T-helper 1 cell treated with Interleukin-12 subunit alpha and Interleukin-12 subunit beta and Interleukin-4 antibody, amounts not matched to agents 30 μg/mL and 1 μg/mL, for 36 hours (primary cell): ENCODE results near the gene DOCK2.
A peak's percentile ranks its signal among the peaks of the same experiment; 100 is the strongest.
"Not testable (repeated sequence)": the region's sequence is repeated elsewhere in the genome, so short reads cannot be mapped to it uniquely, and the experiment has no call there.

Experiments
- H3K27ac Mint-ChIP-seq: one replicate; pipeline ENCODE4 v1.8.0; 2021; ENCODE audit warnings: mild to moderate bottlenecking, mixed read lengths
- H3K27me3 Mint-ChIP-seq: one replicate; pipeline ENCODE4 v1.8.0; 2021; ENCODE audit warnings: low read depth, mixed read lengths
- H3K36me3 Mint-ChIP-seq: one replicate; pipeline ENCODE4 v1.8.0; 2021; ENCODE audit warnings: low read depth, mixed read lengths
- H3K4me1 Mint-ChIP-seq: one replicate; pipeline ENCODE4 v1.8.0; 2021; ENCODE audit warnings: low read depth, mixed read lengths
- H3K4me3 Mint-ChIP-seq: one replicate; pipeline ENCODE4 v1.8.0; 2021; ENCODE audit warnings: mild to moderate bottlenecking, moderate library complexity, mixed read lengths
- H3K9me3 Mint-ChIP-seq: one replicate; pipeline ENCODE4 v1.8.0; 2021; ENCODE audit warnings: mixed read lengths

The DOCK2 gene

GRCh38 chr5:169706758-169707450 is 69.8 kb downstream of the DOCK2 start:
- Mint-ChIP-seq H3K4me3 (no peak overlapping the region), H3K36me3 (peaks cover 61% of the 10 kb centered on the region)

GRCh38 chr5:169707686-169708085 is 70.6 kb downstream of the DOCK2 start:
- H3K4me1 Mint-ChIP-seq, result peaks cover 13% of the 10 kb centered on the region
- no peak overlapping the region for H3K4me3 Mint-ChIP-seq
- H3K27me3 Mint-ChIP-seq, result no peaks in the 10 kb centered on the region
- no peaks in the 10 kb centered on the region for H3K9me3 Mint-ChIP-seq
- H3K36me3 Mint-ChIP-seq, result peaks cover 61% of the 10 kb centered on the region
- no peak overlapping the region for H3K27ac Mint-ChIP-seq

More at GRCh38 chr5:169706758-169707450, 69.8 kb downstream of the DOCK2 start:
- Mint-ChIP-seq H3K27me3 (no peaks in the 10 kb centered on the region), H3K4me1 (peaks cover 19% of the 10 kb centered on the region), H3K27ac (peak overlapping the region; percentile 53), H3K9me3 (no peaks in the 10 kb centered on the region)

GRCh38 chr5:169710675-169711074 is 73.6 kb downstream of the DOCK2 start:
- Mint-ChIP-seq H3K4me1 (peaks cover 3% of the 10 kb centered on the region), H3K27ac (no peak overlapping the region), H3K27me3 (no peaks in the 10 kb centered on the region)

GRCh38 chr5:169711551-169712225 is 74.6 kb downstream of the DOCK2 start:
- H3K4me3 Mint-ChIP-seq, result no peak overlapping the region
- H3K27me3 Mint-ChIP-seq, result no peaks in the 10 kb centered on the region
- H3K9me3 Mint-ChIP-seq, result no peaks in the 10 kb centered on the region
- H3K36me3 Mint-ChIP-seq, result peaks cover 72% of the 10 kb centered on the region
- H3K27ac Mint-ChIP-seq, result no peak overlapping the region
- H3K4me1 Mint-ChIP-seq, result peaks cover 10% of the 10 kb centered on the region

More at GRCh38 chr5:169710675-169711074, 73.6 kb downstream of the DOCK2 start:
- Mint-ChIP-seq H3K4me3 (no peak overlapping the region), H3K9me3 (no peaks in the 10 kb centered on the region), H3K36me3 (peaks cover 69% of the 10 kb centered on the region)

GRCh38 chr5:169712428-169712827 is 75.4 kb downstream of the DOCK2 start:
- no peaks in the 10 kb centered on the region for H3K9me3 Mint-ChIP-seq
- no peak overlapping the region for H3K27ac Mint-ChIP-seq
- H3K27me3 Mint-ChIP-seq, result no peaks in the 10 kb centered on the region
- H3K4me3 Mint-ChIP-seq, result no peak overlapping the region
- H3K36me3 Mint-ChIP-seq, result peaks cover 77% of the 10 kb centered on the region
- H3K4me1 Mint-ChIP-seq, result peaks cover 12% of the 10 kb centered on the region

GRCh38 chr5:169716287-169716686 is 79.2 kb downstream of the DOCK2 start:
- H3K4me3 Mint-ChIP-seq, result no peak overlapping the region
- H3K36me3 Mint-ChIP-seq, result peaks cover 80% of the 10 kb centered on the region

GRCh38 chr5:169717288-169717687 is 80.2 kb downstream of the DOCK2 start:
- H3K4me3 Mint-ChIP-seq, result no peak overlapping the region
- peaks cover 77% of the 10 kb centered on the region for H3K36me3 Mint-ChIP-seq
- H3K9me3 Mint-ChIP-seq, result no peaks in the 10 kb centered on the region
- H3K4me1 Mint-ChIP-seq, result peaks cover 15% of the 10 kb centered on the region
- no peak overlapping the region for H3K27ac Mint-ChIP-seq
- no peaks in the 10 kb centered on the region for H3K27me3 Mint-ChIP-seq

More at GRCh38 chr5:169716287-169716686, 79.2 kb downstream of the DOCK2 start:
- Mint-ChIP-seq H3K27me3 (no peaks in the 10 kb centered on the region), H3K27ac (peak overlapping the region; percentile 67), H3K4me1 (peaks cover 15% of the 10 kb centered on the region), H3K9me3 (no peaks in the 10 kb centered on the region)

- H3K9me3 Mint-ChIP-seq, result no peaks in the 10 kb centered on the region
- peaks cover 15% of the 10 kb centered on the region for H3K4me1 Mint-ChIP-seq
- no peaks in the 10 kb centered on the region for H3K27me3 Mint-ChIP-seq
- no peak overlapping the region for H3K4me3 Mint-ChIP-seq
- no peak overlapping the region for H3K27ac Mint-ChIP-seq
- H3K36me3 Mint-ChIP-seq, result peaks cover 71% of the 10 kb centered on the region
Measured at GRCh38 chr5:169719360-169720314, 82.6 kb downstream of the DOCK2 start.

- Mint-ChIP-seq H3K9me3 (peaks cover 3% of the 10 kb centered on the region), H3K27ac (no peak overlapping the region), H3K4me1 (peaks cover 5% of the 10 kb centered on the region), H3K4me3 (no peak overlapping the region), H3K27me3 (no peaks in the 10 kb centered on the region), H3K36me3 (peaks cover 71% of the 10 kb centered on the region)
Measured at GRCh38 chr5:169721771-169722170, 84.7 kb downstream of the DOCK2 start.

- Mint-ChIP-seq H3K27me3 (no peaks in the 10 kb centered on the region), H3K4me1 (peaks cover 2% of the 10 kb centered on the region), H3K4me3 (no peak overlapping the region), H3K36me3 (peaks cover 68% of the 10 kb centered on the region), H3K9me3 (peaks cover 3% of the 10 kb centered on the region), H3K27ac (no peak overlapping the region)
Measured at GRCh38 chr5:169723103-169723831, 86.2 kb downstream of the DOCK2 start.

- no peaks in the 10 kb centered on the region for H3K27me3 Mint-ChIP-seq
- H3K4me1 Mint-ChIP-seq, result peaks cover 2% of the 10 kb centered on the region
- H3K27ac Mint-ChIP-seq, result no peak overlapping the region
- H3K4me3 Mint-ChIP-seq, result no peak overlapping the region
- peaks cover 3% of the 10 kb centered on the region for H3K9me3 Mint-ChIP-seq
- H3K36me3 Mint-ChIP-seq, result peaks cover 65% of the 10 kb centered on the region
Measured at GRCh38 chr5:169724303-169725087, 87.4 kb downstream of the DOCK2 start.

GRCh38 chr5:169725665-169726064 is 88.6 kb downstream of the DOCK2 start:
- H3K36me3 Mint-ChIP-seq, result peaks cover 65% of the 10 kb centered on the region
- H3K27ac Mint-ChIP-seq, H3K4me1 Mint-ChIP-seq, H3K27me3 Mint-ChIP-seq, H3K9me3 Mint-ChIP-seq, H3K4me3 Mint-ChIP-seq: not testable (repeated sequence)

GRCh38 chr5:169728418-169728817 is 91.3 kb downstream of the DOCK2 start:
- peaks cover 3% of the 10 kb centered on the region for H3K9me3 Mint-ChIP-seq
- H3K27me3 Mint-ChIP-seq, result no peaks in the 10 kb centered on the region
- H3K4me3 Mint-ChIP-seq, result no peak overlapping the region
- no peak overlapping the region for H3K27ac Mint-ChIP-seq
- peaks cover 67% of the 10 kb centered on the region for H3K36me3 Mint-ChIP-seq
- H3K4me1 Mint-ChIP-seq, result peaks cover 8% of the 10 kb centered on the region
